Adrenal gland (tissue), 5 donors: ENCODE measurements around the gene SHH.

Experiments
- CTCF ChIP-seq, 6 experiments: fragments of 450-650 bp in 4 of 6; fragments of 200-600 bp in 2 of 6; sonication (generic) in 1 of 6; IDR thresholded peaks; 1 replicate in 5 of 6; 2 replicates in 1 of 6; pipeline versions ENCODE4 v1.5.1 to v1.8.0; 2016 to 2021; ENCODE audit warnings: antibody characterized with exemption in 6 of 6, mild to moderate bottlenecking in 2 of 6, moderate library complexity in 1 of 6
- POLR2A ChIP-seq, 2 donors: fragments of 450-650 bp; IDR thresholded peaks; one replicate each; pipeline ENCODE4 v1.6.1; 2017; ENCODE audit warnings: antibody characterized with exemption in 2 of 2, mild to moderate bottlenecking in 2 of 2, moderate library complexity in 1 of 2
- donor health status: DM: no; HTN: no; CAD: no.

- TF ChIP-seq CTCF (IDR thresholded peaks at IDR 0.05): no peak
- TF ChIP-seq POLR2A (IDR thresholded peaks at IDR 0.05): no peak
These were observed 30.8 kb downstream of the SHH start for GRCh38 chr7:155781433-155781832.
